Activated T-helper 1 cell treated with anti-CD3 and anti-CD28 coated beads, Interleukin-12 subunit alpha, Interleukin-12 subunit beta, Interleukin-2, Interleukin-4 antibody, amounts not matched to agents 30 ng/mL and 10 ng/mL and 1 ng/mL, durations not matched to agents 14 hours and 24 hours and 36 hours (primary cell): ENCODE measurements around the gene YAP1. TPM values are rescaled to one million over a fixed set of nuclear protein-coding genes. Genes with fewer than 3 reads are reported as not detected.

Source experiments
- DNase-seq: peaks from one replicate; pipeline ENCODE4 v3.0.0; 2021; ENCODE audit warnings: low spot score
- H3K27ac Mint-ChIP-seq: one replicate; pipeline ENCODE4 v1.8.0; 2021; ENCODE audit warnings: mild to moderate bottlenecking, mixed read lengths
- H3K27me3 Mint-ChIP-seq: one replicate; pipeline ENCODE4 v1.8.0; 2022; ENCODE audit warnings: mild to moderate bottlenecking, moderate library complexity, mixed read lengths; ENCODE audit not compliant: insufficient read depth
- H3K36me3 Mint-ChIP-seq: one replicate; pipeline ENCODE4 v1.8.0; 2021; ENCODE audit warnings: low read depth, mixed read lengths
- H3K4me1 Mint-ChIP-seq: one replicate; pipeline ENCODE4 v1.8.0; 2021; ENCODE audit warnings: low read depth, mixed read lengths
- H3K4me3 Mint-ChIP-seq: one replicate; pipeline ENCODE4 v1.8.0; 2021; ENCODE audit warnings: mild to moderate bottlenecking, moderate library complexity, mixed read lengths
- H3K9me3 Mint-ChIP-seq: one replicate; pipeline ENCODE4 v1.8.0; 2021; ENCODE audit warnings: mixed read lengths
- intact Hi-C: fragments of 100-400 bp; cut with micrococcal nuclease; formaldehyde crosslinking; loops from one replicate; pipeline ENCODE4 v1.15.1; 2024
- total RNA-seq: library from RNA; stranded (reverse); gene quantifications from 2 replicates; pipeline ENCODE4 v1.2.3, GENCODE V29; 2022

Gene YAP1
- total RNA-seq, 1 donor from 2014 or later = 0.10 TPM

DNA sequence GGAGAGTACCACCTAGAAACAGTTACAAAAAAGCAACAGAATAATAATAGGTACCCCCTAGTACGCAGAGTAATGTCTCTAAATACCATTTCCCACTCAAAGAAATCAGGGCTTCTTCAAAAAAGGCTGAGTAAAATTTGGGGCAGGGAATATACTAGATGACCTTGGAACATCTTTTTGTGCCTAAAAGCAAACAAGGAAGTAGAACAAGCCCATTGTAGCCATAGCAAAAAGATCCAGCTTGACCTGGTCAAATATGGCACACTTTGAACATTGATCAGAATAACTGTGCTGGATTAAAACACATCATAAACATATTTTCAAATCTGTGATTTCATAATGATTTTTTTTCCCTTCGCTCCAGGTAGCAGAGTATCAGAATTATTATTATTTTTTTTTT lies 91.5 kb downstream of the YAP1 start:
- DNase-seq = no peak
- no peak overlapping the region for H3K27ac Mint-ChIP-seq
- H3K36me3 Mint-ChIP-seq = no peaks in the 10 kb centered on the region
- H3K4me3 Mint-ChIP-seq = no peak overlapping the region
- H3K27me3 Mint-ChIP-seq = peaks cover 14% of the 10 kb centered on the region
- intact Hi-C loops = no loop called here
- no peaks in the 10 kb centered on the region for H3K9me3 Mint-ChIP-seq
- no peaks in the 10 kb centered on the region for H3K4me1 Mint-ChIP-seq

DNA sequence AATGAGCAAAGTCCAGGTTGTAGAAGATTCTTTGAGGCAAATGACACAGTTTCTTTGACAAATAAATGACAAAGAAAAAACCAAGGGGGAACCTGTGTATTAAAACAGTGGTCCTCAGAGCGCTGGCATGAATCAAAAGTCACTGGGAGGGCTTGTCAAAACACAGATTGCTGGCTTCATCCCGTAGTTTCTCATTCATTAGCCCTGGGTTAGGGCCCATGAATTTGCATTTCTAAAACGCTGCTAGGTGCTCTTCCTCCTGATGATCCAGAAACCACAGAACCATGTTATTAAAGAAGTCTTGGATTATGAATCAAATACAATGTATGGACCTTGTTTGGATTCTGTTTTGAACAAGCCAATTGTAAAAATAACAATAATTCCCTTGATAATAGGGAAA lies 92.7 kb downstream of the YAP1 start:
- intact Hi-C loops = no loop called here
- DNase-seq = no peak
- Mint-ChIP-seq H3K27ac (no peak overlapping the region), H3K36me3 (no peaks in the 10 kb centered on the region), H3K9me3 (no peaks in the 10 kb centered on the region), H3K4me3 (no peak overlapping the region), H3K27me3 (peaks cover 10% of the 10 kb centered on the region), H3K4me1 (no peaks in the 10 kb centered on the region)

DNA sequence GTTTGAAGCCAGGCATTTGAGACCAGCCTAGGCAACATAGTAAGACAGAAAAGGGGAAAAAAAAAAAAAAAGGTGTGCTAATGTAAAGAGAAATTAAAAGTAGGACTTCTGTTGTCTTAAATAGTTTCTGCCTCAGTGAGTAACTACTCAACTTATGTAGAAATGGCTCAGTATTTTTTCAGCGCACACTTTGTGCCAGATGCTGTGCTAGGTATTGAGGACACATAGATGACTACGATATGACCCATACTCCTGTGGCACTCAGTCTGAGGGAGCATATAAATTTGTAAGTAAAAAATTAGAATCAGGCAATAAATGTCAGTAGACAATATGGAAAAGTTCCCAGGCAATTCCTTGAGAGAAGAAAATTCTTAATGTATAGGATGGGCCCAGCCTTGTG lies 93.9 kb downstream of the YAP1 start:
- H3K27ac Mint-ChIP-seq = no peak overlapping the region
- no peaks in the 10 kb centered on the region for H3K4me1 Mint-ChIP-seq
- no peaks in the 10 kb centered on the region for H3K36me3 Mint-ChIP-seq
- intact Hi-C loops = no loop called here
- no peak for DNase-seq
- H3K4me3 Mint-ChIP-seq = no peak overlapping the region
- peaks cover 7% of the 10 kb centered on the region for H3K27me3 Mint-ChIP-seq
- H3K9me3 Mint-ChIP-seq = no peaks in the 10 kb centered on the region

DNA sequence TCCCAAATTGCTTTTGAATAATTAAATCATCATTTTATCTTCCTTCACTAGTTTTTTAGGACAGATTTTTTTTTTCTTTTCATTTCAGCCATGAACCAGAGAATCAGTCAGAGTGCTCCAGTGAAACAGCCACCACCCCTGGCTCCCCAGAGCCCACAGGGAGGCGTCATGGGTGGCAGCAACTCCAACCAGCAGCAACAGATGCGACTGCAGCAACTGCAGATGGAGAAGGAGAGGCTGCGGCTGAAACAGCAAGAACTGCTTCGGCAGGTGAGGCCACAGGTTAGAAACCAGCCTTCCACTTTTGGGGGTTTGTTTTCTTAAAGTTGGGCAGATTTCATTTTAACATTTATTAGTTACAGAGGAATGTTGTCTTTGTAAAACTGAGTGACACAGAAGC lies 95.6 kb downstream of the YAP1 start:
- Mint-ChIP-seq H3K36me3 (no peaks in the 10 kb centered on the region), H3K4me1 (no peaks in the 10 kb centered on the region), H3K9me3 (no peaks in the 10 kb centered on the region), H3K27ac (no peak overlapping the region), H3K27me3 (peaks cover 7% of the 10 kb centered on the region), H3K4me3 (no peak overlapping the region)
- no peak for DNase-seq
- intact Hi-C loops = no loop called here

DNA sequence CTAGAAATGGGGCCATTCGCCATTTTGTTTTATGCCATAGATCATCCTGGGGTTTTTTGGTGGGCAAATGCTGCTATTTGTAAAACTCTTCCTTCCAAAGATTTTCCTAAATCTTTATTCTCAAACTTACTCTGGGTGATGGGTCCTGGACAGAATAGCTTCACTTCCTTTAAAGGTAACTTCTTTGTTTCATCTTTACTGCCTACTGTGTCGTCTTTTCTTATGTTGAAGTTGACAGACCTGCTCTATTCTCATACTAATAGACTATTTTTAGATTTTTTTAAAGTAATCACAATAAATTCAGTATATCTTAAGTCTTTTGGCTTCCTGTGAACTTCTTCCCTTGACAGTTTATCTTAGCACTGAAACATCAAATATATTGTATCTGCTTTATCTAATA lies 98.6 kb downstream of the YAP1 start:
- Mint-ChIP-seq H3K9me3 (no peaks in the 10 kb centered on the region), H3K27ac (no peak overlapping the region), H3K27me3 (peaks cover 2% of the 10 kb centered on the region), H3K4me1 (no peaks in the 10 kb centered on the region), H3K36me3 (no peaks in the 10 kb centered on the region), H3K4me3 (no peak overlapping the region)
- no peak for DNase-seq
- intact Hi-C loops = no loop called here

DNA sequence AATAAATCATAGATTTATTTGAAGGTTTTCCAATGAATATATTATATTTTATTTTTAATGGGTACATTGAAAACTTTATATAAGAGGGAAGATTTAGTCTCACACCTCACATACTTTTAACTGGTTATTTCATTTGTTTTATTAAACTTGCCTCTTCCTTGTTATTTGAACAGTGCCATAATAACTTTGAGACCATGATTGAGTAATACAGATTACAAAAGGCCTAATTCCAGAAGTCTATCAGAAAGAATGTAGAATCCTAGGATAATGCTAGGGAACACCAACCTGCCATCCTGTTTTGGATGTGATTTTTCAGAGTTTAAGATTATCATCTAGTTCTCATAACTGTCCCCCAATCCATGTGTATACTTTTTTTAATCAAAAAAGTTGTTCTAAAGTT lies 104.4 kb downstream of the YAP1 start:
- no peak overlapping the region for H3K4me3 Mint-ChIP-seq
- H3K27me3 Mint-ChIP-seq = peaks cover 6% of the 10 kb centered on the region
- intact Hi-C loops = no loop called here
- no peaks in the 10 kb centered on the region for H3K9me3 Mint-ChIP-seq
- no peak overlapping the region for H3K27ac Mint-ChIP-seq
- H3K36me3 Mint-ChIP-seq = no peaks in the 10 kb centered on the region
- DNase-seq = no peak
- no peaks in the 10 kb centered on the region for H3K4me1 Mint-ChIP-seq

DNA sequence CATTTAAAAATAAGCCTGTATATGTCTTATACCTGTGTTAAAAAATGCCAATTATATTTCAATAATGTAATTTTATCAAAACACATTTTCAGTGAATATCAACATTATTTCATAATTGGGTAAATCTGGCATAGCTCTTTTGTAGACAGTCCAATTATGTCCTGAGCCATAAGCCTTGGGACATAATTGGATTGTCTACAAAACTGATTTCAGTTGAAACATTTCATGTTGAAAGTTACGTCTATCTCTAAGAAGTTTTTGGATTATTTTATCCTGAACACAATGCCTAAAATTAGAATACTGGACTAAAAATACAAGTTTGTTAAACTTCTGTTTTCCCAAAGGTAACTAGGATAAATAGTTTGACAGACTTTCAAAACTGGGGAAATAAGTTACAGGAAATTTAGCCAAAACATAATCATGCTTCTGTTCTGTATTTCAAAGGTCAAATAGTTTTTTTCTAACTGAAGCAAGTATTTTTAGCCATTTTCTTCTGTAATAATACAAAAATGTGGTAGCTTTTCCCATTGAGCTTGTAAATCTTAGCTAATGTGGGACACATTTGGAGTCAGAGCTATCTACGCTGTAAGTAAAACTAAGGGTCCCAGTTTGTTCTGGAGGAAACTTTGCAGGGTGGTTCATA lies 106.3 kb downstream of the YAP1 start:
- Mint-ChIP-seq H3K36me3 (no peaks in the 10 kb centered on the region), H3K9me3 (no peaks in the 10 kb centered on the region), H3K27me3 (peaks cover 6% of the 10 kb centered on the region), H3K4me3 (no peak overlapping the region), H3K27ac (no peak overlapping the region), H3K4me1 (no peaks in the 10 kb centered on the region)
- intact Hi-C loops = no loop called here
- DNase-seq = no peak

DNA sequence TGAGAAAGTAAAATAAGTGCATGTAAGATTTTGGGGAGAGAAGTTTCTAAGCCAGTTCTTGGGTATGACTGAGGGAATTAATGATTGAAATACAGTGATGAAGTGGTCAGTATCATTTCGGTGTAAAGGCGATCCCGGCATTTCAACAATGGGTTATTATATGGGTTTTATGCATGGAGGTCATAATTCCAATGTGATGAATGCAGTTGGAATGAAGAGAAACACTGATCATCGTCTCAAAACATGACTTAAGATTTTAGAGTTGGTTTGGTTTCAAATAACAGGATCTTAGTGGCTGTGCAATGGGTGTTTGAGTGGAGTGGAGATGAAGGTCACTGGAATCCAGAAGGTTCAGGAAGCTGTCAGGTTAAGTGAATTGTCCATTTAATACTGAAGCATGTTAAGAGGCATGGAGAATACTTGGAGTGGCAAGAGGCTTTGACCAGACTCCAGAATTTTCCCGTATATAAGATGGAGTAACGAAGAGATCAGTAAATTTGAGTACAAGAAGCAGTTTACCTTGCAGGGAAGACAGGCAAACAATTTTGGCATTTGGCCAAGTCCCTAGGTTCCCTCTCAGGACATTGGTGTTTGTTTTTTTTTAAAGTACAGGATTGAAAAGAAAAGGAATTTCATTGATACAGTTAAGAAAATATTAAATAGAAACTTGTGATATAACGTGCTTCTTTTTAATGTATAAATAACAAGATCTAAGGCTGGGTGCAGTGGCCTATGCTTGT lies 110.7 kb downstream of the YAP1 start:
- Mint-ChIP-seq H3K27ac (no peak overlapping the region), H3K36me3 (no peaks in the 10 kb centered on the region), H3K9me3 (no peaks in the 10 kb centered on the region)

DNA sequence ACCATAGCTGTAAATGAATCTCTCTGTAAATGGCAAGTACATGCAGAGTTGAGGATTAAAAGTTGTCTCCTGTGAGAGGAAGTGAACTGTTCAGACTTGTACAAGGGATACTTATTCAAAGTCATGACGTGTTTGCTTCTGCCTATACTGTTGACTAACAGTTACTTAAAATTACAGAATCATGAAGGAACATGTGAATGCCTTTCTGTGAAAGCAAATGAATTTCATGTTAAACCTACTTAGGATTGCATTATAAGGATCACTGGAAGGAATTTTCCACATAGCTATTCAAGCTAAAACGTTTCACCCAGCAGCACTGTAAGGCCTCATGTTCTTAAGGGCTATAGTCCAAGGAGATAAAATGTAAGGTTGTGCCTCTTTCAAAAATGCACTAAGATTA lies 113.6 kb downstream of the YAP1 start:
- Mint-ChIP-seq H3K9me3 (no peaks in the 10 kb centered on the region), H3K36me3 (no peaks in the 10 kb centered on the region), H3K27me3 (peaks cover 4% of the 10 kb centered on the region), H3K4me3 (no peak overlapping the region), H3K4me1 (no peaks in the 10 kb centered on the region), H3K27ac (no peak overlapping the region)
- DNase-seq = no peak
- intact Hi-C loops = no loop called here

More for the DNA sequence above, 110.7 kb downstream of the YAP1 start:
- intact Hi-C loops = no loop called here
- no peak for DNase-seq
- Mint-ChIP-seq H3K4me1 (no peaks in the 10 kb centered on the region), H3K27me3 (peaks cover 4% of the 10 kb centered on the region), H3K4me3 (no peak overlapping the region)

DNA sequence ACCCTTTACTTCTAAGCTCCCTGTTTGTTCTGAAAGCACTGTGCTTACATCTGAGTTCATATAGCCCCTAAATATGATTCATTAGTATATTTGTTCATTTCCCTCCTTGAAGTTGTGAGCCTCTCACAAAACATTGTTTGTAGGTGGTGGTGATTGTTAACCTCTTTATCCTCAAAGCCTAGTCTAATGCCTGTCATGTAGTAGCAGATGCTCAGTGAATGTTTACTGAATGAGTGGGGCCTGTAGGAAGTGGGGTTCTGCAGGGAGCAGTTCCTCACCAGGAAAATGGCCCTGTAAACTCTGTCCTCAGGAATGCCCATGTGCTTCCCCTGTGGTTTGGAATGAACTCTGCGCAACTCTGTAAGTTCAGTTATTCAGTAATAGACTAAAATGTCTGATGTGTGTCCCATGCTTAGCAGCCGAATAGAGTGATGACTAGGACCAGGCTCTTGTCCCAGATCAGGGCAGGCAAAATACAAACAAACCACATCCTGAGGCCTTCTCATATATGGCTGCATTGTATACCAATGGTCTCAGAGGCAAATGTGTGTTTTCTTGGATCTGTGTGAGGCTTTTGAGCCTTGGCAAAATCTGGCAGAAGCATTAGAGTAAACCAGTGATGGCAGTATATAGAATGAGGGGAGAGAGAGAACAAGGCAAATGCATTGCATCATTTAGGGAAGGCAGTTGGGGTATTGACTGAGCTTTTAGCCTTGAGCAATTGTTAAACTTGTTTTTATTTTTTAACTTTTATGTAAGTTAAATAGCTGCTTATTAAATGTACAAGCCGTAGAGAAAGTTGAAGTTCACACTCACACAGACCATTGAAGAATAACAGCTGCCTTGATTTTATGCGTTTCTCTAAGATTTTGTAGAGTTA lies 115.7 kb downstream of the YAP1 start:
- no peak for DNase-seq
- H3K4me3 Mint-ChIP-seq = no peak overlapping the region
- peaks cover 10% of the 10 kb centered on the region for H3K27me3 Mint-ChIP-seq
- intact Hi-C loops = no loop called here
- H3K9me3 Mint-ChIP-seq = no peaks in the 10 kb centered on the region
- H3K4me1 Mint-ChIP-seq = no peaks in the 10 kb centered on the region
- no peaks in the 10 kb centered on the region for H3K36me3 Mint-ChIP-seq
- no peak overlapping the region for H3K27ac Mint-ChIP-seq

DNA sequence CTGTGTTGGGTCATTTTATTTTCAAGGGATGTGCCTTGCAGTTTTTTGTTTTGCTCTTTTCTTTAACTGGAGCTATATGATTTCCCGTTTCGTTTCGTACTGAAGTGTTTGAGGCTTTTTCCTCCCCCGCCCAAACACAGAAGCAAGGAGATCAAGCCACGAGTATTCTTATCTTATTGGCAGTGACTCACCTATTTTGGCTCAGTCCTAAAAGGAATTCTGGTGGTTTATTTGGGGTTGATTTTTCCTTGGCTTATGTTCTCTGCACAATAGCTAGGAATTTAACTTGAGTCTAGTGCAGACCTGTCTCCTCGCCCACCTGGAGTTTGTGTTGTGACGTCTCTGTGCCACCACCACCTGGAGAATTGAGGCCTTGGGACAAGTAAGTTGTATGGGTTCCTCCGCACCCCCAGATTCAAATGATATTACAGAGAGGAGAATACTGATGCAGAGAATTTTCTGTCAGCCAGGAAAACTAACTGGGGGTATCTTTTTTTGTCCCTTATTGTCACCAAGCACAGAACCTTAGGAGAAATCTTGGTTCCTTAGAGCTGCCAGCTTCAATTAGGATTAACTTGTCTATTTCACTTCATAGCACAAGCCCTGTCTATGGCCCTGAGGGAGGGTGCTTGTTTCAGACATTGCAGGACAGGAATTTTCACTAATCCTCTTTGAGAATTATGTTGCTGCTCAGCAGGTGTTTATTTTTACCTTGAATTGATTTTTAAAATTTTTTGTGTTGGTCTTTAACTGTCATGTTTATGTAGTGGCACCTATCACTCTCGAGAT lies 116.6 kb downstream of the YAP1 start:
- DNase-seq = no peak
- Mint-ChIP-seq H3K36me3 (no peaks in the 10 kb centered on the region), H3K9me3 (no peaks in the 10 kb centered on the region), H3K4me3 (no peak overlapping the region), H3K4me1 (no peaks in the 10 kb centered on the region), H3K27me3 (peaks cover 18% of the 10 kb centered on the region), H3K27ac (no peak overlapping the region)
- intact Hi-C loops = no loop called here

DNA sequence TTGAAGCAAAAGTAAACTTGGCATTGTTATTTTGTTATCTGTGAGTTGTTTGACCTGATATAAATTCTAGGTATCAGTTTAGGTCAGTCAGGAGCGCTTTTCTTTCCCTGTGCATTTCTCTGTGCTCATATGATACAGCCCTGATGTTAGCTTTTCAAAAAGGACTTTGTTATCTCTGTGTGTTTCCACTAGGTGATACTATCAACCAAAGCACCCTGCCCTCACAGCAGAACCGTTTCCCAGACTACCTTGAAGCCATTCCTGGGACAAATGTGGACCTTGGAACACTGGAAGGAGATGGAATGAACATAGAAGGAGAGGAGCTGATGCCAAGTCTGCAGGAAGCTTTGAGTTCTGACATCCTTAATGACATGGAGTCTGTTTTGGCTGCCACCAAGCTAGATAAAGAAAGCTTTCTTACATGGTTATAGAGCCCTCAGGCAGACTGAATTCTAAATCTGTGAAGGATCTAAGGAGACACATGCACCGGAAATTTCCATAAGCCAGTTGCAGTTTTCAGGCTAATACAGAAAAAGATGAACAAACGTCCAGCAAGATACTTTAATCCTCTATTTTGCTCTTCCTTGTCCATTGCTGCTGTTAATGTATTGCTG lies 119.4 kb downstream of the YAP1 start:
- Mint-ChIP-seq H3K27me3 (peaks cover 20% of the 10 kb centered on the region), H3K4me1 (no peaks in the 10 kb centered on the region), H3K27ac (no peak overlapping the region), H3K4me3 (no peak overlapping the region), H3K9me3 (no peaks in the 10 kb centered on the region), H3K36me3 (no peaks in the 10 kb centered on the region)
- DNase-seq = no peak
- intact Hi-C loops = no loop called here
